SK-N-SH (cell line): ENCODE results near the gene DTNBP1. TPM values are rescaled to one million over a fixed set of nuclear protein-coding genes. Genes with fewer than 3 reads are reported as not detected.

Source experiments
- CTCF ChIA-PET: fragments of 300-600, 350-600 bp; formaldehyde crosslinking; extraction: SDS; loops from one replicate; lab custom pipeline; 2021; lab: Yijun Ruan, JAX
- POLR2A ChIA-PET: fragments of 350-600 bp; sonication (Branson Sonifier 250); formaldehyde crosslinking; extraction: SDS; loops from one replicate; lab custom pipeline; 2020; ENCODE audit warnings: antibody characterized with exemption, inconsistent platforms; lab: Yijun Ruan, JAX
- DNase-seq: peaks from one replicate; pipeline ENCODE4 v3.0.0; 2012
- H2AFZ ChIP-seq: fragments of 200-600 bp; sonication (generic); 2 replicates; pipeline ENCODE4 v1.8.1; 2016; ENCODE audit warnings: antibody characterized with exemption, mild to moderate bottlenecking, low read depth
- H3F3A ChIP-seq: fragments of 200-600 bp; sonication (generic); replicated peaks from 2 replicates; pipeline ENCODE3; 2016; ENCODE audit warnings: antibody characterized with exemption, mild to moderate bottlenecking; ENCODE audit not compliant: insufficient read depth
- H3K27ac ChIP-seq, 2 experiments: fragments of 200-500 bp in 1 of 2; fragments of 200-600 bp in 1 of 2; sonication (Bioruptor generic) in 1 of 2; sonication (generic), shearing (Covaris generic) in 1 of 2; 2 replicates each; pipeline versions ENCODE4 v1.5.1 to v1.6.1; 2014 to 2016; ENCODE audit warnings: low read depth in 2 of 2, inconsistent platforms in 1 of 2, low read length in 1 of 2, mild to moderate bottlenecking in 1 of 2, mixed read lengths in 1 of 2
- H3K27me3 ChIP-seq: fragments of 200-600 bp; sonication (generic), shearing (Covaris generic); 2 replicates; pipeline ENCODE4 v1.6.1; 2016; ENCODE audit warnings: mixed run types; ENCODE audit not compliant: insufficient read depth
- H3K36me3 ChIP-seq, 2 experiments: fragments of 200-500 bp in 1 of 2; fragments of 200-600 bp in 1 of 2; sonication (Bioruptor generic) in 1 of 2; sonication (generic) in 1 of 2; replicated peaks in 1 of 2; 2 replicates each; pipeline versions ENCODE3 to v1.5.1; 2014 to 2016; ENCODE audit warnings: low read length in 1 of 2, mild to moderate bottlenecking in 1 of 2; ENCODE audit not compliant: insufficient read depth in 2 of 2, control insufficient read depth in 1 of 2
- H3K4me1 ChIP-seq, 2 experiments: fragments of 200-500 bp in 1 of 2; fragments of 200-600 bp in 1 of 2; sonication (Bioruptor generic) in 1 of 2; sonication (generic), shearing (Covaris generic) in 1 of 2; 2 replicates each; pipeline versions ENCODE4 v1.5.1 to v1.6.1; 2014 to 2016; ENCODE audit warnings: low read depth in 1 of 2, low read length in 1 of 2, mixed run types in 1 of 2; ENCODE audit not compliant: insufficient read depth in 2 of 2, control insufficient read depth in 1 of 2
- H3K4me2 ChIP-seq: fragments of 200-600 bp; sonication (generic), shearing (Covaris generic); 2 replicates; pipeline ENCODE4 v1.6.1; 2017; ENCODE audit warnings: mixed run types
- H3K4me3 ChIP-seq, 2 experiments: fragments of 200-500 bp in 1 of 2; fragments of 200-600 bp in 1 of 2; sonication (Bioruptor generic) in 1 of 2; sonication (generic), shearing (Covaris generic) in 1 of 2; 2 replicates each; pipeline versions ENCODE4 v1.5.1 to v1.8.1; 2014 to 2016; ENCODE audit warnings: low read depth in 2 of 2, inconsistent platforms in 1 of 2, low read length in 1 of 2, mild to moderate bottlenecking in 1 of 2, mixed read lengths in 1 of 2, moderate library complexity in 1 of 2
- H3K79me2 ChIP-seq: fragments of 200-600 bp; sonication (generic); 2 replicates; pipeline ENCODE4 v1.8.1; 2017; ENCODE audit warnings: mild to moderate bottlenecking; ENCODE audit not compliant: insufficient read depth
- H3K9ac ChIP-seq: fragments of 200-600 bp; sonication (generic); 2 replicates; pipeline ENCODE4 v1.6.1; 2017; ENCODE audit warnings: mixed run types
- H3K9me2 ChIP-seq: fragments of 200-600 bp; sonication (generic); 2 replicates; pipeline ENCODE4 v1.6.1; 2017; ENCODE audit warnings: mixed run types
- H3K9me3 ChIP-seq: fragments of 200-600 bp; sonication (generic); 2 replicates; pipeline ENCODE4 v1.6.1; 2017; ENCODE audit warnings: mixed run types, mild to moderate bottlenecking, moderate library complexity
- H4K20me1 ChIP-seq: fragments of 200-600 bp; sonication (generic); 2 replicates; pipeline ENCODE4 v1.6.1; 2017; ENCODE audit warnings: mild to moderate bottlenecking, mixed run types; ENCODE audit not compliant: insufficient read depth
- CHD2 ChIP-seq: fragments of 150-350 bp; IDR thresholded peaks from 2 replicates; pipeline ENCODE4 v1.6.1; 2018; ENCODE audit warnings: low read length; ENCODE audit not compliant: partially characterized antibody
- ELF1 ChIP-seq: IDR thresholded peaks from 2 replicates; pipeline ENCODE4 v1.4.0; 2012
- EZH2phosphoT487 ChIP-seq: fragments of 200-600 bp; sonication (generic); IDR thresholded peaks from 2 replicates; pipeline ENCODE4 v1.6.1; 2017; ENCODE audit warnings: low read depth, mixed run types, mild to moderate bottlenecking, antibody characterized with exemption, moderate library complexity, borderline replicate concordance
- FOXJ3 ChIP-seq: sonication (generic); formaldehyde crosslinking; IDR thresholded peaks from 2 replicates; pipeline ENCODE4 v1.5.1; 2020; ENCODE audit warnings: mild to moderate bottlenecking, missing genetic modification reagents
- GABPA ChIP-seq: IDR thresholded peaks from 2 replicates; pipeline ENCODE4 v1.4.0; 2012; ENCODE audit warnings: low read depth, mild to moderate bottlenecking
- JUND ChIP-seq: IDR thresholded peaks from 2 replicates; pipeline ENCODE4 v1.4.0; 2012
- MXI1 ChIP-seq: IDR thresholded peaks from 2 replicates; pipeline ENCODE4 v1.6.1; 2012; ENCODE audit warnings: mild to moderate bottlenecking, low read depth, low read length, improper control_type of control experiment
- NFIC ChIP-seq: IDR thresholded peaks from 2 replicates; pipeline ENCODE4 v1.4.0; 2012; ENCODE audit warnings: borderline replicate concordance
- RCOR1 ChIP-seq: fragments of 150-350 bp; IDR thresholded peaks from 2 replicates; pipeline ENCODE4 v1.6.1; 2017; ENCODE audit warnings: antibody characterized with exemption, low read length
- REST ChIP-seq: IDR thresholded peaks from 2 replicates; pipeline ENCODE4 v1.6.1; 2012; ENCODE audit warnings: mild to moderate bottlenecking, low read depth, low read length, moderate library complexity
- SMC3 ChIP-seq: IDR thresholded peaks from 2 replicates; pipeline ENCODE4 v1.6.1; 2012; ENCODE audit warnings: low read depth, low read length, improper control_type of control experiment
- TEAD4 ChIP-seq: IDR thresholded peaks from 2 replicates; pipeline ENCODE4 v1.4.0; 2012; ENCODE audit warnings: mild to moderate bottlenecking, borderline replicate concordance; ENCODE audit not compliant: insufficient read depth
- USF2 ChIP-seq: fragments of 150-350 bp; IDR thresholded peaks from 2 replicates; pipeline ENCODE4 v1.6.1; 2017; ENCODE audit warnings: antibody characterized with exemption, low read length, low read depth, borderline replicate concordance
- YY1 ChIP-seq: IDR thresholded peaks from 2 replicates; pipeline ENCODE4 v1.4.0; 2012; ENCODE audit warnings: low read depth, mild to moderate bottlenecking
- whole genome bisulfite sequencing: methylation state at CpG from one replicate; pipeline ENCODE4 v1.1.6; 2017; ENCODE audit warnings: low lambda C conversion rate; 5-methylcytosine and 5-hydroxymethylcytosine counted together
- polyA plus RNA-seq, 3 experiments: library from polyadenylated mRNA; depleted of rRNA; stranded (reverse); fragments of >200 nt; gene quantifications; 2 replicates each; pipeline ENCODE4 v1.2.3, GENCODE V29; 2012

DTNBP1 gene
- polyA plus RNA-seq, 1 of the 3 experiments (the other 2 are of a cell fraction): 19.7 TPM

GRCh38 chr6:15690510-15690909 lies 27.7 kb upstream of the DTNBP1 start:
- CTCF ChIA-PET: interaction anchor here (1.7 kb wide), 1 partner anchor 518 kb away, joined by 10 read pairs; no protein-coding TSS in a partner anchor
- Histone ChIP-seq H4K20me1 (no peaks in the 10 kb centered on the region), H3K4me2 (no peak overlapping the region), H3K36me3 (no peaks in the 10 kb centered on the region), H3K4me3 (no peak overlapping the region), H3F3A (no peaks in the 10 kb centered on the region), H2AFZ (peak overlapping the region; percentile 63; the same call in 1 of the 2 replicates), H3K9ac (no peak overlapping the region), H3K9me3 (no peaks in the 10 kb centered on the region), H3K79me2 (no peaks in the 10 kb centered on the region), H3K27me3 (no peaks in the 10 kb centered on the region), H3K9me2 (no peaks in the 10 kb centered on the region), H3K27ac (no peak overlapping the region), H3K4me1 (no peaks in the 10 kb centered on the region; a peak in 1 of 4 replicates)
- no peak for TF ChIP-seq JUND
- TF ChIP-seq RCOR1: no peak
- TF ChIP-seq SMC3: no peak
- no peak for TF ChIP-seq ELF1
- TF ChIP-seq TEAD4: no peak
- TF ChIP-seq FOXJ3 (CRISPR knock-in tag): no peak
- TF ChIP-seq CHD2: no peak
- no peak for TF ChIP-seq GABPA
- POLR2A ChIA-PET: no interaction called here
- no peak for DNase-seq

GRCh38 chr6:15689586-15690482 lies 27.0 kb upstream of the DTNBP1 start:
- H3K4me1 ChIP-seq: no peaks in the 10 kb centered on the region; a peak in 1 of 4 replicates
- ChIA-PET CTCF (interaction anchor here (1.2 to 1.5 kb wide), 2 partner anchors 493 to 516 kb away, joined by 3 to 4 read pairs; no protein-coding TSS in a partner anchor), POLR2A (no interaction called here)
- DNase-seq: no peak
- H3K4me2 ChIP-seq: no peak overlapping the region
- H3K4me3 ChIP-seq: no peak overlapping the region
- no peaks in the 10 kb centered on the region for H4K20me1 ChIP-seq
- no peak overlapping the region for H2AFZ ChIP-seq
- H3K27ac ChIP-seq: no peak overlapping the region
- H3K9me2 ChIP-seq: no peaks in the 10 kb centered on the region
- no peaks in the 10 kb centered on the region for H3K79me2 ChIP-seq
- no peaks in the 10 kb centered on the region for H3F3A ChIP-seq
- TF ChIP-seq MXI1 (no peak), YY1 (no peak), NFIC (no peak), USF2 (no peak), REST (no peak), EZH2phosphoT487 (no peak)
- 61% methylated on average over 5 of the region's 5 CpGs for WGBS
- no peaks in the 10 kb centered on the region for H3K27me3 ChIP-seq
- no peak overlapping the region for H3K9ac ChIP-seq
- H3K9me3 ChIP-seq: no peaks in the 10 kb centered on the region
- no peaks in the 10 kb centered on the region for H3K36me3 ChIP-seq
